ENCODE data around the gene ZNF142. TPM values are rescaled to one million over a fixed set of nuclear protein-coding genes. Genes with fewer than 3 reads are reported as not detected.
"Not testable (repeated sequence)": the region's sequence is repeated elsewhere in the genome, so short reads cannot be mapped to it uniquely, and the experiment has no call there.

The ZNF142 gene, protein sequence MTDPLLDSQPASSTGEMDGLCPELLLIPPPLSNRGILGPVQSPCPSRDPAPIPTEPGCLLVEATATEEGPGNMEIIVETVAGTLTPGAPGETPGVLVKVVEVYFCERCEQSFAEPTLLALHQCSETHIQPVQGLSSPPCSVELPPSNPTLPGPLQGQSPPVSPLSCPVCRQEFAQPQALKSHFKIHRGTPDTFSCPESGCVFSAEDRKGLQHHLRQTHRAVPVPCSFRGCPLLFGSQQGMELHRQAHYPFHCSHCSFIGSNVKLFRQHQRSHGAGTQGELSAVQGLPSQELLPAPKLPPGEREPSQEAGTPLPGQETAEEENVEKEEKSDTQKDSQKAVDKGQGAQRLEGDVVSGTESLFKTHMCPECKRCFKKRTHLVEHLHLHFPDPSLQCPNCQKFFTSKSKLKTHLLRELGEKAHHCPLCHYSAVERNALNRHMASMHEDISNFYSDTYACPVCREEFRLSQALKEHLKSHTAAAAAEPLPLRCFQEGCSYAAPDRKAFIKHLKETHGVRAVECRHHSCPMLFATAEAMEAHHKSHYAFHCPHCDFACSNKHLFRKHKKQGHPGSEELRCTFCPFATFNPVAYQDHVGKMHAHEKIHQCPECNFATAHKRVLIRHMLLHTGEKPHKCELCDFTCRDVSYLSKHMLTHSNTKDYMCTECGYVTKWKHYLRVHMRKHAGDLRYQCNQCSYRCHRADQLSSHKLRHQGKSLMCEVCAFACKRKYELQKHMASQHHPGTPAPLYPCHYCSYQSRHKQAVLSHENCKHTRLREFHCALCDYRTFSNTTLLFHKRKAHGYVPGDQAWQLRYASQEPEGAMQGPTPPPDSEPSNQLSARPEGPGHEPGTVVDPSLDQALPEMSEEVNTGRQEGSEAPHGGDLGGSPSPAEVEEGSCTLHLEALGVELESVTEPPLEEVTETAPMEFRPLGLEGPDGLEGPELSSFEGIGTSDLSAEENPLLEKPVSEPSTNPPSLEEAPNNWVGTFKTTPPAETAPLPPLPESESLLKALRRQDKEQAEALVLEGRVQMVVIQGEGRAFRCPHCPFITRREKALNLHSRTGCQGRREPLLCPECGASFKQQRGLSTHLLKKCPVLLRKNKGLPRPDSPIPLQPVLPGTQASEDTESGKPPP (N-terminal part only)
- total RNA-seq, result 18.6 TPM
- long read RNA-seq, partial matches to known transcripts, result 6 of 8 reads
- long read RNA-seq, other reads (novel, unspliced or antisense), result 2 of 8 reads

DNA sequence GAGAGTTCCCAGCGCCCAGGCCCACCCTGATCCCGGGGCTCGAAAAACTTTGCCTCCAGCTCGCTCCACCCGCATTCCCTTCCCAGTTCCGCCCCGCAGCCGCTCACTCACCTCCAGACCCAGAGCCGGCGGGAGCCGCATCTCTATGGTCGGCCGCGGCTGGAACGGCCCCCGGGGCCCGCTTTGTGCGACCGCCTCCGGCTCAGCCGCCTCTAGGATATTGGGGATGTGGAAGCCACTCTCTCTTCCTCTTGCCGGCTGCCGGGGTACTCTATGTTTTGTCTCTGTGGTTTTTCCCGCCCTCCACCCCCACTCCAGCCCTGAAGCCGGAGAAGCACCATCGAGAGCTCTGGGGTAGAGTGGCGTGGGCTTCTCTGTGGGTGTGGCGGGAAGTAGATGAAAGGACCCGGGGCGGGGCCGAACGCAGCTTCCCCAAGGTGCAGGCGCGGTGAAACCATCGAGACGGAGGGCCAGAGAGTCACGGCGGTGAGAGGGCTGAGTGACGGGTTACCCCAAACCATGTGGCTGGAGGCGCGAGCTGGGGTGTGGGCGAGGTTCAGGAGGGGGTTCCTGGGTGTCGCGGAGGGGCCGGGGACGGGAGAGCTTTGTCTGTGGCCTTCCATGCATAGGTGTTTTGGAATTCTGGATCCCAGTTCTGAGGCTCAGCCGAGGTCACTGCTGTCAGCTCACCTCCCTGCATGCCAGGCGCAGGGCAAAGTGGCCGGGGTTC, at the start of gene ZNF142, which contains the start of gene BCS1L:
Gene ZNF142, minus strand, starts transcription at position 366 of the 730 bp plus-strand sequence. CDS start 3,194 bp downstream, outside the sequence.
Gene BCS1L, plus strand, starts transcription at position 426 of the 730 bp plus-strand sequence. CDS start 1,305 bp downstream, outside the sequence.
- ATAC-seq, result peak; percentile 96

DNA sequence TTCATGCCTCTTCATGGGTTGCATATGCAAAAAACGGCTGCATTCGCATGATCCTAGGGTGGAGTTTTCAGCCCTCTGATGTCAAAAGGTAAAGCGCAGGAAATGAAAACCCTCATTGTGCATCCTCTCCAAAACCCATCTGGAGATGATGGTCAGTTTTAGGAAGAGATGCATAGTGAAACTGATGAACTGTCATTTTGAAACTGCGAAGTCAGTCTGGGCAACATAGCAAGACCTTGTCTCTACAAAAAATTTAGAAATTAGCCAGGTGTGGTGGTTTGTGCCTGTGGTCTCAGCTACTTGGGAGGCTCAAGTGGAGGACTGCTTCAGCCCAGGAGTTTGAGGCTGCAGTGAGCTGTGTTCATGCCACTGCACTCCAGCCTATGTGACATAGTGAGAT, 48.7 kb upstream of the ZNF142 start:
- intact Hi-C loops (cut with DNase I), result no loop called here
- no peak for ATAC-seq
- no peak for DNase-seq (ENCODE audit: missing footprints)

More for the DNA sequence above, at the start of gene ZNF142, which contains the start of gene BCS1L:
- intact Hi-C loops (cut with DNase I), result loop anchor here (5.0 kb wide), 1 partner anchor 252 kb away; no protein-coding TSS in a partner anchor
- peak; percentile 96 for DNase-seq (ENCODE audit: missing footprints)

DNA sequence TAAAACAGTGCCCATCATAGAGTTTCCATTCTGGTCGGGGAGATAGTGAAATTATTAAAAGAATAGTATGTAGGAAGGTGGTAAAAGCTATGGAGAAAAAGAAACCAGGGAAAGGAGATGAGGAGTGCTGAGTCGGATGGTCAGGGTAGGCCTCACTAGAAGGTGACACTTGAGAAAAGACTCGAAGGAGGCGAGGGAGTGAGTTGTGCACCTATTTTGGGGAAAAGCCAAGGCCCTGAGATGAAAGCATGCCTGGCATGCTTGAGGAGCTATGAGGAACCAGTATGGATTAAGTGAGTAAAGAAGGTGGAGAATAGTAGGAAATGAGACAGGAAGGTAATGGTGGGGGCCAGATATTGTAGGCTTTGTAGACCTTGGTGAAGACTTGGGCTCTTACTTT, 43.9 kb upstream of the ZNF142 start:
- intact Hi-C loops (cut with DNase I), result no loop called here
- no peak for ATAC-seq
- DNase-seq (ENCODE audit: missing footprints), result no peak

DNA sequence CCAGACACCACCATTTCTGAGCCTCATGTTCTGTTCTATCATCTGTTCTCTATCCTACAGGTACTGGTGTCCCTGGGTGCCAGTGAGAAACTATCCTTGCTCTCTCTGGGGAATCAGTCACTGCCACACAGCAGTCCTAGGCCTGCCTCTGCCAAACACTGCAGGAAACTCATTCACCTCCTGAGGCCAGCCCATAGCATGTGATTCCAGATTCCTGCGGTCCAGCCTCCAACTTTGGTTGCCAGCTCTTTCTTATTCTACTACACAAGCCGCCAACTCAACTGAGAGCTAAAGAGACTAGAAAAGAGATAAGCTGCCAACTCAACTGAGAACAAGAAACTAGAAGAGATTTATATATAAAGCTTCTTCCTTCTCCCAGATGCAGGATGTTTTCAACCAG, 42.4 kb upstream of the ZNF142 start:
- peak; percentile 26 for ATAC-seq
- intact Hi-C loops (cut with DNase I), result no loop called here
- DNase-seq (ENCODE audit: missing footprints), result no peak

DNA sequence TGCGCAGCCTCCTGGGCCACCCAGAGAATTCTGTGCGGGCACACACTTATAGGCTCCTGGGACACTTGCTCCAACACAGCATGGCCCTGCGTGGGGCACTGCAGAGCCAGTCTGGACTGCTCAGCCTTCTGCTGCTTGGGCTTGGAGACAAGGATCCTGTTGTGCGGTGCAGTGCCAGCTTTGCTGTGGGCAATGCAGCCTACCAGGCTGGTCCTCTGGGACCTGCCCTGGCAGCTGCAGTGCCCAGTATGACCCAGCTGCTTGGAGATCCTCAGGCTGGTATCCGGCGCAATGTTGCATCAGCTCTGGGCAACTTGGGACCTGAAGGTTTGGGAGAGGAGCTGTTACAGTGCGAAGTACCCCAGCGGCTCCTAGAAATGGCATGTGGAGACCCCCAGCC, 39.5 kb upstream of the ZNF142 start:
- no peak for DNase-seq (ENCODE audit: missing footprints)
- intact Hi-C loops (cut with DNase I), result no loop called here
- no peak for ATAC-seq

DNA sequence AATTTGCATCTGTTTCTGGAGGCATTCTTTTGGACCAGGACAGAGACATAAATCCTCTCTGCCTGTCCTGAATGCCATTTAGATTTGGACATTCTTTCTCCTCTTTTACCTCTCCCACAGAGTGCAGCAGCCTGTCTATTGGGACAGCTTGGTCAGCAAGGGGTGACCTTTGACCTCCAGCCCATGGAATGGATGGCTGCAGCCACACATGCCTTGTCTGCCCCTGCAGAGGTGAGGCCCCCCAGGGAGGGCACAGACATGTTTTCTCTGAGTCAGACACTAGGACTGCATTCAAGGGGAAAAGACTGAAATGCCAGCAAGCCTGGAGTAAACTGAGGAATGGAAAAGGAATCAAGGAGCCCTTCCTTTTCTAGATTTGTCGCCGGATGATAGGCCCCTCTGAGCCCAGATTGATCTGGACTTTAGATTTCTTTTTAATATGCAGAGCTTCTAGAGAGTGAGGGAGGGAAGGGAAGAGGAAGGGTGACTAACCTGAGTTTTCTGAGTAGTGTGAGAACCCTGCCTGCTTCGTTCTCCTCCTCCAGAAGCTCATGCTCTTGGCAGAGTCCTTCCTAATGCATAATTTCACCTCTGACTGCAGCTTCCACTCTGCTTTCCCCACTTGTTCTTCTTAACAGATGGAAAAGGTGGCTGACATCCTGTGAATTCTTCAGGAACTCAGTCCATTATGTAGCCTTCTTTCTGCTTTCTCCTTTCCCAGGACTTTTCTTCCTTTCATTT, 35.2 kb upstream of the ZNF142 start:
- no peak for ATAC-seq
- intact Hi-C loops (cut with DNase I), result no loop called here

DNA sequence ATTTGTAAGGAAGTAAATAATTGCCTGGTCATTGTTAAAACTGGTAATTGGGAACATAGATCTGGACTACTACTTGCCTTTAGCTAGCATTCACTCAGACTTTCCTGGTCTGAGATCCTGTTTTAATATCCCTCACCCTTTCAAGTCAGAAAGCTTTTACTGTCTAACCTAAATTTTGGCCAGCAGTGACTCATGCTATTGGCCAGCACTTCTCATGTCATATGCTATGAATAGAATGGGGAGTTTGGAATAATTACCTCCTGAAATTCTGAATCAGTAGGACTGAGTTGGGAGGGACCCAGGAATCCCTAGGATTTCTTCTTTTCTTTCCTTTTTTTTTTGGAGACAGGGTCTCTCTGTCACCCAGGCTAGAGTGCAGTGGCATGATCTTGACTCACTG, 31.8 kb upstream of the ZNF142 start:
- ATAC-seq (no peak), DNase-seq (ENCODE audit: missing footprints) (no peak)
- intact Hi-C loops (cut with DNase I), result no loop called here

More for the DNA sequence above, 35.2 kb upstream of the ZNF142 start:
- no peak for DNase-seq (ENCODE audit: missing footprints)

DNA sequence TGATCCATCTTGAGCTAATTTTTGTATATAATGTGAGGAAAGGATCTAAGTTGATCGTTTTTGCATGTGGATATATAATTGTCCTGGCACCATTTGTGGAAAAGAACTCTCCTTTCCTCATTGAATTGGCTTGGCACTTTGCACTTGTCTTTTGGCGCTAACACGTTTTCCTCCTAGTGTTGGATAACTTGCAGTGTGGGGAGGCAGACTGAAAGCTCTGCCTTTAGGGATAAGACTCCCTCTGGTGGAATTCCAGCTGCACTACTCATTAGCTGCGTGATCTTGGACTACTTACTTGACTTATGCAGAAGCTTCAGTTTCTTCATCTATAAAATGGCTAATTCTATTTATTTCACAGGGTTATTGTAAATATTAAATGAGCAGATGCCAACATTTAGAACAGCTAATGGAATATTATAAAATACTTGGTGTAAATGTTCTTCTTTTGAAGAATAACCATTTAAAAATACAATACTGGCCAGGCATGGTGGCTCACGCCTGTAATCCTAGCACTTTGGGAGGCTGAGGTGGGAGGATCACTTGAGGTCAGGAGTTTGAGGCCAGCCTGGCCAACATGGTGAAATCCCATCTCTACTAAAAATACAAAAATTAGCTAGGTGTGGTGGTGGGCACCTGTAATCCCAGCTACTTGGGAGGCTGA, 28.1 kb upstream of the ZNF142 start:
- DNase-seq (ENCODE audit: missing footprints); intact Hi-C loops (cut with DNase I): not testable (repeated sequence)
- peak; percentile 82 for ATAC-seq

DNA sequence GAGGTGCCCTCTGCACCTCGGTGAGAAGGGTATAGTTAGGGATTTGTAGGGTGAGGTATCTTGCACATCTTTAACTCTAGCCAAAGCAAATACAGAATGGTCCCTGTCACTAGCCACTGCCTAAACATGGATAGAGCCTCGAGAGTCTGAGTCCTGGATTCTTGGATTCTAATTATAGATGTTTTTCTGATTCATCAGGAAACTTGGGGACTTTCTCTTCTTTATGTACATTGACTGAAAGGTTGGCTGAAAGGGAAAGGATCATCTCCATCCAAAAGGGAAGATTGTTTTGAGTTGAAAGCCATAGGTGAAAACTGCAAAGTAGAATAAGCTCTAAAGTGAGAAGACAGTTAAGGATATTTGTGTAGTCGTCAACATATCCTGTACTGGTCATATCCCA, 20.6 kb upstream of the ZNF142 start:
- intact Hi-C loops (cut with DNase I), result no loop called here
- ATAC-seq (no peak), DNase-seq (ENCODE audit: missing footprints) (no peak)

DNA sequence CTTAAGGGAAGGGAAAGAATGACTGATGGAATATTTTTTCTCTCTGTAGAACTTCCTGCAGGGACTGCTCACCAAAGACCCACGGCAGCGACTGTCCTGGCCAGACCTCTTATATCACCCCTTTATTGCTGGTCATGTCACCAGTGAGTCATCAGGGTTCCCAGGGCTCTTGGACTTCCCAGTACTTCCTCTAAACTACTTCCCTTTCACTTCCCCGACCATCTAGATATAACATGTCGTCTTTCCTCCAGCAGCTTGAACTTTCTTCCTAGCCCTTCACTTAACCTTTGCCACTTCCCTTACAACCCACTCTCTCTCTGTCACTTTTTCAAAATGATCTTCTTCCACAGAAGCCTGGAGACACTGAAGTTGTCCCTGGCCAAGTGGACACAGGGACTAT, 19.7 kb upstream of the ZNF142 start:
- ATAC-seq (no peak), DNase-seq (ENCODE audit: missing footprints) (no peak)
- intact Hi-C loops (cut with DNase I), result no loop called here

DNA sequence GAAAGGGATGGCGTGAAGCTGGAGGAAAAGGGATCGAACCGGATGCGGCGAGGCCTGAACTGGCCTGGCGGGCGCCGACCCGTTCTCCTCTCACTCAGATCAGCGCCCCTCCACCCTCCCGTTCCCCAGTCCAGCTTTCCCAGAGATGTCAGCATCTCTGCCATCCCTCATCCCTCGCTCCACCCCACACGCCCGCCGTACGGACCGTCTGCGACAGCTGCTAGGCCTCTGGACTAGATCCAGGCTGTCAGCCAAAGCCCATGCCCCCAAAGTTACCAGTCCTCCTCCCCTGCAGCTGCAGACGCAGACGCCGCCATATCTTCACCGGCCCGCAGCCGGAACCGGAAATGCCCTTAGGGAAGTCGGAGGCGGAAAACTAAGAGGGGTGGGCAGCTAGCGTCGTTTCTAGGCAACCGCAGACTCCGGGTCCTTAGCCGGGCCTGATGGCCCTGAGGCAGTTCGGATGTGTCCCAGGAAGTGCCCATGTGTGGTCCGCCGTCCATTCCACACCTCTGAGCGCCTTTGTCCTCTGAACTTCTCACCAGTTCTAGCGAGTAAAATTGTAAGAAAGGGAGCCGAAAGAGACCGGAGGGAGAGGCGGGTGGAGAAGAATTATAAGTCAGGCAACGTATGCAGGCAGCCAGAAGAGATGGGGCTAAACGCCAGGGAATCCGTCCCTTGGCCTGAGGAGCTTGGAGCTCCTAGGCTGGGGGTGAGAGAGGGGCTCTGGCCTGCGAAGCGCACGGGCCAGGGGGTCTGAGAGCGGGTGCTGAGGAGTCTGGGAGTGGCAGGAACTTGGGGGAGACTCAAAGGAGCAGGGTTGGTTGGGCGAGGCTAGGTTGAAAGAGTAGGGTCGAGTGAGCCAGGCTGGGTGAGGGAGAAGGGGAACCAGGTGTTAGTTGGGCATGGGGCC, 12.5 kb upstream of the ZNF142 start, which contains the start of the genes RNF25 and STK36:
Gene RNF25, minus strand, starts transcription at position 349 of the 913 bp plus-strand sequence. Its CDS starts 32 bp downstream, at position 317.
Gene STK36, plus strand, starts transcription at position 433 of the 913 bp plus-strand sequence. CDS start 744 bp downstream, outside the sequence.
- ATAC-seq (peak; percentile 94), DNase-seq (ENCODE audit: missing footprints) (peak; percentile 93)
- intact Hi-C loops (cut with DNase I), result loop anchor here (1.0 kb wide), 1 partner anchor 13 kb away; no protein-coding TSS in a partner anchor

DNA sequence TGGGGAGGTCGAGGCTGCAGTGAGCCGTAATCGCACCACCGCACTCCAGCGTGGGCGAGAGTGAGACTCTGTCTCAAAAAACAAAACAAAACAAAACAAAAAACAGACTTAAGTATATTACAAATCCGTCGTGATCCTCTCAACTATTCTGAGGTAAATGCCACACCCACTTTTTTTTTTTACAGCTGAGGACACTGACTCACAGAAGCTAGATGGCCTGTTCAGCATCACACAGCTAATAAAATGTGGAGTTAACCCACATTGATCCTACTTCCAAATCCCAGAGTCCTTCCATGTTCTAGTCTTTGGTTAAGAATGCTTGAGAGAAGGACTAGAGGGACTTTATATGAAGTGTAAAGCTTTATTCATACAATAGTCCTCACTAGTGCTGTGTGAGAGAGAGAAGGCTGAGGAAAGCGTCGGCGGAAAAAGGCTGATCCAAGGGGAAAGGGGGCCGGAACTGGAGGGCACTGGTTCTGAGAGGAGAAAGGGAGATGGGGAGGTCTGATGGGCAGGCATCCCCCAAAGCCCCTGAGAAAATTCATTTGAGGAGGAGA, 11.8 kb upstream of the ZNF142 start:
- no peak for ATAC-seq
- DNase-seq (ENCODE audit: missing footprints), result no peak
- intact Hi-C loops (cut with DNase I), result no loop called here

DNA sequence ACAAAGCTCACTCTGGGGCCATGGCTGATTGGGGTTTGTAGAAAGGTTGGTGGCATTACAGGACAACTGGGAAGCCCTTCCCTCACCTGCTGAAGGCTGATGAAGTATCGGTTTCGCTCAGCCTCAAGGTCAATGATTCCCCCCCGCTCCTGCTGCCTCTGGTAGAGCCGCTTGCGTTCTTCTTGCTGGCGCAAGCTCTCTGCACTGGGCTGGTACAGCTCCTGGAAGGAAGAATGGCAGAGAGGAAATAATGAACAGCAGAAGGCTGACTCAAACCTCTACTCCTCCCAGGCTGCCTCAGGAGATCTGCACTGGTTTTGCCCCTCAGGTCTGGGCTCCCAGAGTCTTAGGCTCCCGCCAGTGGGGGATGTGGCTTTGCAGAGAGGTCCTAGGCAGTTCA, 5.2 kb upstream of the ZNF142 start:
- intact Hi-C loops (cut with DNase I), result loop anchor here (10.0 kb wide), 1 partner anchor 390 kb away; the partner anchor contains the start of genes AAMP and PNKD

DNA sequence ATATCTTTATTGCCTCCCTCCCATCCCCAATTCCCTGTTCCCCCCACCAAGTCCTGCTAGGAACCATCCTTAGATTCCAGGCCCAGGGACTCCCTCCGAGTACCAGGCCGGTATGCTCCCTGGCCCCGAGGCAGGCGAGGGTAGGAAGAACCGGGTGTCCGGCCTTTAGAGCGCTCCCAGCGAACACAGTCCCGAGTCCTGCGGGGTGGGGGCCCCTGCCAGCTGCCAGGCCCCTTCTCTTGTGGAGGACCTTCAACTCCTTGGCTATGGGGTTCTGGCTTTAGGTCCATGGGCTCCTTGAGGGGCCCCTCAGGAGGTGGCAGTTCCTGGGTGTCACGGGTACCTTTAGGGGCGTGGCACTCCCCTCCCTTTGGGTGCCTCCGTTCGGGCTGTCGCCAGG, 4.5 kb upstream of the ZNF142 start:
- no peak for ATAC-seq
- intact Hi-C loops (cut with DNase I), result loop anchor here (10.0 kb wide), 1 partner anchor 389 kb away; the partner anchor contains the start of genes AAMP and PNKD
- DNase-seq (ENCODE audit: missing footprints), result no peak

More for the DNA sequence above, 5.2 kb upstream of the ZNF142 start:
- no peak for DNase-seq (ENCODE audit: missing footprints)
- ATAC-seq, result no peak

DNA sequence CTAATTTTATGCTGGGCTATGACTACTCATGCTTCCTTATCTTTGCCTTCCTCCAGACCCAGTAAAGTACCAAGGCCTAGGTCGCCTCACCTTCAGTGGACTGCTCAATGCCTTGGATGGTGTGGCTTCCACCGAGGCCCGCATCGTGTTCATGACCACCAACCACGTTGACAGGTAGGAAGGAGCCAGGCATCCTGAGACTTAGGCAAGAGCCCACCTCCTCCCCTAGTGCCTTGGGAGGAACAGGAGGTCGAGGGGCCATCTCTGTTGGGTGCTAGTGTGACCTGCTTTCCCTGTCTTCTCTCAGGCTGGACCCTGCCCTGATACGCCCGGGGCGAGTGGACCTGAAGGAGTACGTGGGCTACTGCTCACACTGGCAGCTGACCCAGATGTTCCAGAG, 3.4 kb upstream of the ZNF142 start:
- intact Hi-C loops (cut with DNase I), result loop anchor here (10.0 kb wide), 1 partner anchor 388 kb away; the partner anchor contains the start of genes AAMP and PNKD
- no peak for ATAC-seq
- DNase-seq (ENCODE audit: missing footprints), result no peak

Measured in Right ventricle myocardium inferior (tissue), 1 donor.